IMR-90 (cell line): ENCODE data around the gene TRHDE. TPM values are rescaled to one million over a fixed set of nuclear protein-coding genes. Genes with fewer than 3 reads are reported as not detected.

Experiments used
- ATAC-seq: fragments of 200-7000 bp; cut with Tn5 transposase; 2 replicates; pipeline ENCODE4 v1.9.1; 2020; ENCODE audit warnings: low read depth, mild to moderate bottlenecking, moderate library complexity
- BruUV-seq: library from RNA; stranded (reverse); fragments of 400-500 nt; replicated peaks from 2 replicates; lab custom pipeline; 2021; lab: Mats Ljungman, UMichigan
- CTCF ChIA-PET: fragments of 300-600 bp; formaldehyde crosslinking; extraction: SDS; loops from one replicate; lab custom pipeline; 2021; ENCODE audit warnings: antibody characterized with exemption; lab: Yijun Ruan, JAX
- POLR2A ChIA-PET: fragments of 300-600 bp; sonication (Branson Sonifier 250); formaldehyde crosslinking; loops from one replicate; lab custom pipeline; 2022; ENCODE audit warnings: antibody characterized with exemption; ENCODE audit not compliant: unreplicated experiment; lab: Charles Lee
- DNase-seq: peaks from one replicate; pipeline ENCODE4 v3.0.0; 2013
- H2AFZ ChIP-seq: replicated peaks from 2 replicates; pipeline ENCODE3; 2013; ENCODE audit warnings: low read length, mild to moderate bottlenecking; ENCODE audit not compliant: poor library complexity
- H2AK5ac ChIP-seq: 2 replicates; pipeline ENCODE4 v1.6.1; 2013; ENCODE audit warnings: low read depth, low read length, inconsistent platforms
- H2AK9ac ChIP-seq: replicated peaks from 2 replicates; pipeline ENCODE3; 2013; ENCODE audit warnings: mild to moderate bottlenecking, low read depth, low read length, moderate library complexity; ENCODE audit not compliant: poor library complexity
- H2BK120ac ChIP-seq: 2 replicates; pipeline ENCODE4 v1.6.1; 2013; ENCODE audit warnings: low read depth, low read length, inconsistent platforms
- H2BK15ac ChIP-seq: 3 replicates; pipeline ENCODE4 v1.6.1; 2013; ENCODE audit warnings: low read depth, low read length, inconsistent platforms
- H2BK20ac ChIP-seq: 2 replicates; pipeline ENCODE4 v1.6.1; 2013; ENCODE audit warnings: low read depth, mild to moderate bottlenecking, inconsistent platforms, low read length, moderate library complexity
- H2BK5ac ChIP-seq: 2 replicates; pipeline ENCODE4 v1.6.1; 2013; ENCODE audit warnings: mild to moderate bottlenecking, low read depth, low read length, inconsistent platforms; ENCODE audit not compliant: poor library complexity, severe bottlenecking
- H3K14ac ChIP-seq: replicated peaks from 2 replicates; pipeline ENCODE4 v1.6.1; 2013; ENCODE audit warnings: low read depth, low read length, inconsistent platforms
- H3K18ac ChIP-seq: 2 replicates; pipeline ENCODE4 v1.6.1; 2013; ENCODE audit warnings: low read depth, low read length, control low read depth
- H3K23ac ChIP-seq: 2 replicates; pipeline ENCODE4 v1.6.1; 2013; ENCODE audit warnings: low read depth, low read length, inconsistent platforms
- H3K27ac ChIP-seq: 2 replicates; pipeline ENCODE4 v1.5.1; 2013; ENCODE audit warnings: mild to moderate bottlenecking, control low read depth, low read length; ENCODE audit not compliant: insufficient read depth
- H3K27me3 ChIP-seq: 2 replicates; pipeline ENCODE4 v1.6.1; 2013; ENCODE audit warnings: low read length; ENCODE audit not compliant: control insufficient read depth, insufficient read depth
- H3K36me3 ChIP-seq: 2 replicates; pipeline ENCODE4 v1.6.1; 2013; ENCODE audit warnings: low read length, mixed read lengths; ENCODE audit not compliant: control insufficient read depth, insufficient read depth
- H3K4ac ChIP-seq: 2 replicates; pipeline ENCODE4 v1.6.1; 2013; ENCODE audit warnings: low read depth, low read length, inconsistent platforms
- H3K4me1 ChIP-seq: 2 replicates; pipeline ENCODE4 v1.6.1; 2013; ENCODE audit warnings: low read length, mixed read lengths; ENCODE audit not compliant: control insufficient read depth, insufficient read depth
- H3K4me2 ChIP-seq: 2 replicates; pipeline ENCODE4 v1.6.1; 2013; ENCODE audit warnings: low read depth, mild to moderate bottlenecking, control low read depth, low read length, moderate library complexity
- H3K4me3 ChIP-seq: 2 replicates; pipeline ENCODE4 v1.5.1; 2013; ENCODE audit warnings: low read depth, mild to moderate bottlenecking, control low read depth, low read length, moderate library complexity; ENCODE audit not compliant: insufficient read depth
- H3K56ac ChIP-seq: 2 replicates; pipeline ENCODE4 v1.6.1; 2013; ENCODE audit warnings: low read length, inconsistent platforms; ENCODE audit not compliant: insufficient read depth; ENCODE audit errors: extremely low read depth
- H3K79me1 ChIP-seq, 2 experiments: 2 replicates each; pipeline ENCODE4 v1.6.1; 2013; ENCODE audit warnings: low read length in 2 of 2, inconsistent platforms in 1 of 2, low read depth in 1 of 2
- H3K9ac ChIP-seq: 2 replicates; pipeline ENCODE4 v1.6.1; 2013; ENCODE audit warnings: low read depth, low read length, control low read depth
- H3K9me1 ChIP-seq: 2 replicates; pipeline ENCODE4 v1.6.1; 2013; ENCODE audit warnings: low read length, inconsistent platforms; ENCODE audit not compliant: insufficient read depth
- H3K9me3 ChIP-seq: 2 replicates; pipeline ENCODE4 v1.6.1; 2013; ENCODE audit warnings: low read length; ENCODE audit not compliant: control insufficient read depth, insufficient read depth
- H4K20me1 ChIP-seq: 2 replicates; pipeline ENCODE4 v1.6.1; 2013; ENCODE audit warnings: low read length, inconsistent platforms; ENCODE audit not compliant: insufficient read depth
- H4K5ac ChIP-seq: 2 replicates; pipeline ENCODE4 v1.6.1; 2013; ENCODE audit warnings: mild to moderate bottlenecking, low read depth, low read length, control low read depth
- H4K8ac ChIP-seq, 2 experiments: 2 replicates each; pipeline ENCODE4 v1.6.1; 2013; ENCODE audit warnings: low read depth in 2 of 2, low read length in 2 of 2, control low read depth in 1 of 2, inconsistent platforms in 1 of 2
- H4K91ac ChIP-seq: 2 replicates; pipeline ENCODE4 v1.6.1; 2013; ENCODE audit warnings: low read depth, low read length, inconsistent platforms; ENCODE audit not compliant: insufficient read depth
- BHLHE40 ChIP-seq: fragments of 150-350 bp; IDR thresholded peaks from 2 replicates; pipeline ENCODE4 v1.6.1; 2016; ENCODE audit warnings: mild to moderate bottlenecking, low read depth, low read length
- CEBPB ChIP-seq: IDR thresholded peaks from 2 replicates; pipeline ENCODE4 v1.6.1; 2012; ENCODE audit warnings: low read depth, low read length, improper control_type of control experiment
- CHD1 ChIP-seq: IDR thresholded peaks from 2 replicates; pipeline ENCODE4 v1.6.1; 2012; ENCODE audit warnings: low read depth, low read length, improper control_type of control experiment
- CTCF ChIP-seq: conservative IDR thresholded peaks from 2 replicates; pipeline ENCODE4 v1.5.1; 2012; ENCODE audit warnings: mild to moderate bottlenecking, low read depth, low read length, improper control_type of control experiment
- ELK1 ChIP-seq: fragments of 150-350 bp; IDR thresholded peaks from 2 replicates; pipeline ENCODE4 v1.6.1; 2016; ENCODE audit warnings: low read depth, mild to moderate bottlenecking, low read length, moderate library complexity, borderline replicate concordance
- FOS ChIP-seq: fragments of 150-350 bp; IDR thresholded peaks from 2 replicates; pipeline ENCODE4 v1.6.1; 2016; ENCODE audit warnings: low read depth, low read length
- MAFK ChIP-seq: IDR thresholded peaks from 2 replicates; pipeline ENCODE4 v1.6.1; 2012; ENCODE audit warnings: low read depth, low read length, improper control_type of control experiment
- MAZ ChIP-seq: IDR thresholded peaks from 2 replicates; pipeline ENCODE4 v1.6.1; 2012; ENCODE audit warnings: low read depth, mild to moderate bottlenecking, low read length, improper control_type of control experiment, moderate library complexity, borderline replicate concordance
- MXI1 ChIP-seq: IDR thresholded peaks from 2 replicates; pipeline ENCODE4 v1.6.1; 2012; ENCODE audit warnings: low read depth, mild to moderate bottlenecking, low read length, moderate library complexity, borderline replicate concordance
- NFE2L2 ChIP-seq: fragments of 150-350 bp; IDR thresholded peaks from 2 replicates; pipeline ENCODE4 v1.6.1; 2016; ENCODE audit warnings: low read depth, mild to moderate bottlenecking, low read length
- POLR2A ChIP-seq: IDR thresholded peaks from 2 replicates; pipeline ENCODE4 v1.6.1; 2012; ENCODE audit warnings: mild to moderate bottlenecking, low read depth, low read length
- RAD21 ChIP-seq: IDR thresholded peaks from 2 replicates; pipeline ENCODE4 v1.6.1; 2012; ENCODE audit warnings: low read length, improper control_type of control experiment
- RCOR1 ChIP-seq: IDR thresholded peaks from 2 replicates; pipeline ENCODE4 v1.6.1; 2012; ENCODE audit warnings: mild to moderate bottlenecking, low read length, improper control_type of control experiment; ENCODE audit not compliant: insufficient replicate concordance
- RFX5 ChIP-seq: IDR thresholded peaks from 2 replicates; pipeline ENCODE4 v1.8.0; 2012; ENCODE audit warnings: low read depth, mild to moderate bottlenecking, low read length, moderate library complexity
- SMC3 ChIP-seq: fragments of 150-350 bp; IDR thresholded peaks from 2 replicates; pipeline ENCODE4 v1.6.1; 2016; ENCODE audit warnings: low read depth, mild to moderate bottlenecking, antibody characterized with exemption, low read length, moderate library complexity
- USF2 ChIP-seq: fragments of 150-350 bp; IDR thresholded peaks from 2 replicates; pipeline ENCODE4 v1.6.1; 2017; ENCODE audit warnings: mild to moderate bottlenecking, antibody characterized with exemption, low read length, low read depth
- dilution Hi-C: fragments of 300-500 bp; cut with HindIII; formaldehyde crosslinking; loops from one replicate; pipeline ENCODE4 v1.14.3; 2018; ENCODE audit warnings: low sequenced_read_pairs; ENCODE audit not compliant: unreplicated experiment
- in situ Hi-C: fragments of 300-500 bp; cut with MboI; formaldehyde crosslinking; loops from 3 replicates; pipeline ENCODE4 v1.14.3; 2019; ENCODE audit warnings: low sequenced_read_pairs, inconsistent platforms, mixed read lengths
- intact Hi-C: fragments of 100-400 bp; cut with micrococcal nuclease; formaldehyde crosslinking; loops from 2 replicates; pipeline ENCODE4 v1.10.0; 2022
- polyA plus RNA-seq, 3 experiments: library from polyadenylated mRNA; depleted of rRNA; stranded (reverse); fragments of >200 nt; gene quantifications; 2 replicates each; pipeline ENCODE4 v1.2.3, GENCODE V29; 2012; ENCODE audit warnings: low replicate concordance in 1 of 3
- total RNA-seq: library from RNA; depleted of rRNA; stranded (reverse); fragments of >200 nt; gene quantifications from 2 replicates; pipeline ENCODE4 v1.2.3, GENCODE V29; 2012

The TRHDE gene
- total and polyA plus RNA-seq, 2 of the 4 experiments (the other 2 are of a cell fraction): 33.7 to 65.1 TPM

- no peak overlapping the region for H3K27ac ChIP-seq
- H3K27me3 ChIP-seq: no peaks in the 10 kb centered on the region
- no peak overlapping the region for H4K91ac ChIP-seq
- H3K36me3 ChIP-seq: no peaks in the 10 kb centered on the region
- CTCF ChIA-PET: no interaction called here
- ATAC-seq: no peak
- no peak overlapping the region for H3K4me3 ChIP-seq
- BruUV-seq: no TSS peak
- H3K23ac ChIP-seq: no peak overlapping the region
- no peak overlapping the region for H3K18ac ChIP-seq
- no peak overlapping the region for H4K8ac ChIP-seq
- H2AK5ac ChIP-seq: no peak overlapping the region
- H2BK5ac ChIP-seq: no peak overlapping the region
- intact Hi-C loops: no loop called here
- H3K4me2 ChIP-seq: no peak overlapping the region
- POLR2A ChIA-PET: no interaction called here
- no peak overlapping the region for H2BK20ac ChIP-seq
- dilution Hi-C loops: no loop called here
- no peaks in the 10 kb centered on the region for H3K4me1 ChIP-seq
- no peak overlapping the region for H3K9ac ChIP-seq
- in situ Hi-C loops: no loop called here
- H3K56ac ChIP-seq: no peak overlapping the region
- H3K9me1 ChIP-seq: 0 out of 2 replicates have a peak, but pooled peaks cover 6% of the 10 kb centered on the region
- no peak overlapping the region for H3K14ac ChIP-seq
- H3K4ac ChIP-seq: no peak overlapping the region
- no peak overlapping the region for H2BK120ac ChIP-seq
- no peak overlapping the region for H4K5ac ChIP-seq
- H3K9me3 ChIP-seq: no peaks in the 10 kb centered on the region
- TF ChIP-seq CEBPB (no peak), RFX5 (no peak), MAFK (no peak), SMC3 (no peak), NFE2L2 (no peak), USF2 (no peak), RCOR1 (no peak), RAD21 (no peak), POLR2A (no peak), BHLHE40 (no peak), MAZ (no peak), FOS (no peak), MXI1 (no peak), ELK1 (no peak), CTCF (no peak), CHD1 (no peak)
- no peak overlapping the region for H2BK15ac ChIP-seq
- no peak overlapping the region for H2AFZ ChIP-seq
- H2AK9ac ChIP-seq: no peak overlapping the region
- H4K20me1 ChIP-seq: peaks cover 2% of the 10 kb centered on the region; the same call in 1 of the 2 replicates
- no peak for DNase-seq
- peaks cover 13 to 48% of the 10 kb centered on the region in 2 experiments for H3K79me1 ChIP-seq
These were observed 192.3 kb downstream of the TRHDE start for GRCh38 chr12:72464471-72464870.
